GM21576 (cell line): ENCODE data around the gene COL5A1.

ENCODE experiments used
- ATAC-seq: cut with Tn5 transposase; IDR thresholded peaks from one replicate; pipeline ENCODE4 v1.9.1; 2021; ENCODE audit warnings: mild to moderate bottlenecking, moderate library complexity; ENCODE audit not compliant: unreplicated experiment

Gene COL5A1

DNA sequence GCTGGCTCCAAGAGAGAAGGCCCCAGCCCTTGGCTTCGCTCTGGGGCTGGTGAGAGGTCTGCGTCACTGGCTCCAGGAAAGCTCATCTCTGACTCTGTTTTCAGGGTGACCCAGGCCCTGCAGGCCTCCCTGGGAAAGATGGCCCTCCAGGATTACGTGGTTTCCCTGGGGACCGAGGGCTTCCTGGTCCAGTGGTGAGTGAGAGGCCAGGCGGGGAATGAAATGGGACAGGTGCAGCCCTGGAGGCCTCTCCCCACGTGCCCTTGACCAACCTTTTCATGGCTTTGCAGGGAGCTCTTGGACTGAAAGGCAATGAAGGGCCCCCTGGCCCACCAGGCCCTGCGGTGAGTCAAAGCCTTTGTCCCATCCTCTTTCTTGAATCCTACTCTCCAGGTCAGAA is 163.3 kb downstream of the COL5A1 start:
- no peak for ATAC-seq

DNA sequence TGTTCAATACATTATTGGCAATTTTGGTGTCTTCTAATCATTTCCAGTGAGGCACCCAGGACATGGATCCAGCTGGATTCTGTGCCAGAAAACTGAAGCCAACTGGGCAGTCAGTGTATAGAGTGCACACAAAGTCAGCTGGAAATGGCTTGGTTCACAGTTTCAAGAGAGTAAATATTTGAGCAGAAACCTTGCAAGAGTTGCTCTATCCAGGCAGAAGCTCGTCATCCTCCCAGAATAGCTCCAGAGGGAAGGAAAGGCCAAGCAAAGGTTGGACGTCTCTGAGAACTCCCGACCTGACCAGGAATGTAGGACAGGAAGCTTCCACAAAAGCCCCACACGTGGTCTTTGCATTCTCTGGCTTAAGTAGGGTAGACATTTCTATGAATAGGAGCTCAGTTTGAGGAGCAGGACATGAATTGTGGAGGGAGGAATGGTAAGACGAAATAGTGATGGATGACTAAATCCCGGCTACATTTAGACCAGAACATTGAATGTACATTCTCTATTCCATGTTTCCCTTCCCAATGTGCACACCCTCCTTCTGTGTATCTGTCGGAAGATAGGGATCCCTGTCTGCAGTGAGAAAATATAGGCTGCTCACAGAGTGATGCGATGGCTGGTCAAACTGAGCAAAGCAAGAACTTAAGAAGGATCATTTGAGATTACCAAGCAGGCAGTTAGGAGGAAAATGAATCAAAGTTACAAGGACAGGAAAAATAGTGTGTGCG is 166.3 kb downstream of the COL5A1 start:
- no peak for ATAC-seq

DNA sequence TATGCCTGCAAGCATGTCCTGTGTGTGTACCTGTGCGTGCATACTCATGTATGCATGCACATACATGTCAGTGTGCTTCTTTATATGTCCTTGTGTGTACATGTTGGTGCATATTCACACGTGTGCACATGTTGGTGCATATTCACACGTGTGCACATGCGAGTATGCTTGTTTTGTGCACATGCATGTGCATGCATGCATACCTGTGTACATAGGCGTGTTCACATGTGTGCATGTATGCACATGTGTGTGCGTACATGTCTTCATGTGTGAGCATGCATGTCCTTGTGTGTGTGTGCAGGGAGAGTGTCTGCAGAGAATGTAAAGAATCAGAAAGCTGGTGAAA is 166.8 kb downstream of the COL5A1 start:
- no peak for ATAC-seq

DNA sequence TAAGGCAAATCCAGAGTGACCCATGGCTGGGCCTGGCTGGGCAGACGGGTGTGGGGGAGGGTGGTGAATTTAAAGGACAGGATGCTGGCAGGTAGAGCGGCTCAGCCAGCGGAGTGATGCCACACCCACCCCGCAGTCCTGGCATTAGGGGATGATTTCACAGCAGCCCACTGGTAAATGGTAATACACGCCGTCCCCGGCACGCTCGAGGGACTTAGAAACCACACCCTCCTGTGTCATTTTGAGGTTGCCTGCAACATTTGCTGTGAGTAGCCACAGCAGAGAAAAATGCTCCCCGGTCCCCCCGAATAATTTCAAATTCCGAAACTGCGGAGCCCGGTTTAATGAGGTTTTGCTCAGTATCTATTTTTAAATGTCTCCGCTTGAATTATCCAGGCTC is 167.7 kb downstream of the COL5A1 start:
- ATAC-seq: no peak

DNA sequence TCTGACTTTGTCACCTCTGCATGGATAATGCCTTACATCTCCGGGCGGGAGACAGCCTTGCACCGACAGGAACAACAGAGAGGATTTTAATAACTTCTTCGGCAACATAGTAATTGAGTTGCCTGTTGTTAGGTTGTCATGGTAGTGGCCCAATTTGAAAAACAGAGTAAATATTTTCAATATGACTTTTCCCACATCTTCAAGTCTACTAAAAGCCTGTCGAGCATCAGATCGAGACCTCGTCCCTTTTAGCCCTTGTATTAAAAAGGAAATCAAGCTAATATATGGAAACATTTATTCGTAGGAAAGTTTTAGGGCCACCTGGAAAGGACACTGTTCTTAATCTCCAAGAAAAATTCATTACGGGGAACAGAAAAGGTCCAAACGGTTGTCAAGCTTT is 168.2 kb downstream of the COL5A1 start:
- ATAC-seq: no peak

DNA sequence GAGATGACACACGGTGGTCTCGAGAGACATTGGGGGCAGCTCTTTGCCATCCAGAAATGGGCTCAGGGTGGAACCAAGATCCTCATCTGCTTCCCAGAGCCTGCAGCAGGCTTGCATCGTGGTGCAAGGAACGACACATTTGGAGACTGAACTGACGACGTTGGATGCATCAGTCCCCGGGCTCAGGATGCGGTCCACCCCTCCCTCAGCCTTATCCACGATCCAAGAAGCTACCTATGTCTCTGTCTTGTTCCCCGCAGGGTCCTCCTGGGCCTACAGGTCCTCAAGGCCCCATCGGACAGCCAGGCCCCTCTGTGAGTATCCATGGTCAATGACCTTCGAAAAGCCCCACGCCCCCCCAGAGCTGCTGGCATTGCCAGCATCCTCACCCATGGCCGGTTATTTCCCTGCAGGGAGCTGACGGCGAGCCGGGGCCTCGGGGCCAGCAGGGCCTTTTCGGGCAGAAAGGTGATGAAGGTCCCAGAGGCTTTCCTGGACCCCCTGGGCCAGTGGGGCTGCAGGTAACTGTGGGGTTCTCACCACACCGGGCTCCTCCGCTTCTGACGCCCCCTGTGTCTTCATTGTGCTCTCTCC is 169.6 kb downstream of the COL5A1 start:
- no peak for ATAC-seq

DNA sequence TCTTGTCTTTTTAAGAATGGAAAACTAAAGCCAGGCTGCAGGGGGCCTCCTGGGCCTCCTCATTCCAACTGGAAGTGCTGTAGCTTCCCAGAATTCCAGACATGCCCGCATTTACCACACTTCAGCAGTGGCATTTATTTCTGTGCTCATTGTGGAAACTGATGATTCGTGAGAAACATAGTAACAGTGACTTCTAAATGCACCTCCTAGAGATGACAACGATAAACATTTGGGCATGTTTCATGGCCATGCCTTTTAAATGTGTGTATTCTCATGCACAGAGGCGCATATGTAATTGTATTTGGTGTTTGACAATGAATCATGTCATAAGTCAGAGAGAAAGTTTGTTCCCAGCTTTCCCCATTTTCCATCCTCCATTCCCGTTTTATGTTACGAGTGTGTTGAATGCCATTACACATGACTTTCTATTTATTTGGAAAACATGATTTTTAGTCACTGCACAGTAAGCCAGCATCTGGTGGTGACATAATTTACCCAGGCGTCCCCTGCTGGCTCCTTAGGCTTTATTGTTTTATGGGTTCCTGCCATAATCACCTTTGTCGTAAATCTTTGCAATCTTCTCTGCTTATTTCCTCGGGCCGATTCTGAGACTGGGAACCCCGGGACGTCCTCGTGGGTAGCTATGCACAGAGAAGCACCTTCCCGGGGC is 170.2 kb downstream of the COL5A1 start:
- no peak for ATAC-seq

DNA sequence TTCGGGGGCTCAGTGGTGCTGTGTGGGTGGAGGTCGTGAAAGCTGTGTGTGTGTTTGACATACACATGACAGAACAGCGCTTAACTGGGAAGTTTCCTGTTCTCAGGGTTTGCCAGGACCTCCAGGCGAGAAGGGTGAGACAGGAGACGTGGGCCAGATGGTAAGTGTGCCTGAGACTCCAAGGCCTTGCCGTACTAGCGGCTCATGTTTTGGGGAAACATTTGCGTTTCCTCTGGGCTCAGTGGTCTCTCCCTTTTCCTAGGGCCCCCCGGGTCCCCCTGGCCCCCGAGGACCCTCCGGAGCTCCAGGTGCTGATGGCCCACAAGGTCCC is 170.7 kb downstream of the COL5A1 start:
- no peak for ATAC-seq

DNA sequence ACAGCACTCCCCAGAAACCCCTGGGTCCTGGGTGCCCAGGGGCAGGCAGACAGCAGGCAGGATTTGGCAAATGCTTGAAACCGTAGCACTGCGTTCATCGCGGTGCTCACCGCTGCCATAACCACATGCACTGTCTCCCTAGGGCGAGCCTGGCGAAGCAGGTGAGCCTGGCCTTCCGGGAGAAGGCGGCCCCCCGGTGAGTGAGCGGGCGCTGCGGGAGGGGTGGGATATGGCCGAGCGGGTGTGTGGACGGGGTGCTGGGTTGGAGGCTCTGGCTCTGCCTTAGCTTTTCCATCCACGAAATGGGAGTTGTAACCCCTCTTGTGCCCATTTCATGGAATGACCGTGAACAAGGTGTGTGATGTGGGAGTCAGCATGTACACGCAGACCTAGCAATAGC is 172.2 kb downstream of the COL5A1 start:
- ATAC-seq: no peak

DNA sequence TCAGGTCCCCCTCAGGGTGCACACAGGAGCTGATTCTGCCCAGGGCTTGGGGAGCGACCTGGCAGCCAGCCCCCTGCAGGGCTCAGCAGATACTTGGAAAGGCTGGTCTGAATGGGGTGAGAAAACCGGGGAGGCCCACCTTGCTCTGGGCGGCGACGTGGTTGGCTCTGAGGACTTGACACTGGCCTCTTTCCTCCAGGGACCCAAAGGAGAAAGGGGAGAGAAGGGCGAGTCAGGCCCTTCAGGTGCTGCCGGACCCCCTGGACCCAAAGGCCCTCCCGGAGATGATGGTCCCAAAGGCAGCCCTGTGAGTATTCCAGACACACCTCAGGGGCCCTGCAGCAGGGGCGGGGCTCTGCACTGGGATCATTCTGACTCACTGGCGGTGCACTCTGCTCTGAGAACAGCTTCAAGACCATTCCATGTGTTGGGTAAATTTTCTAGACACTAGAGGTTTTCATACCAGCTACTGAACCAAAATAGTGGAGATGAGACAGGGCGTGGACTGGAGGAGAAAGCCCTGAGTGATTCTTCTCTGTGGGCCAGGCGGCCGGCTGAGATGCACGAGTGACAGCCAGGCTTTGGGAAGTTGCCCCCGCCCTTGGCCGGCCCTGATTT is 173.1 kb downstream of the COL5A1 start:
- ATAC-seq: no peak

DNA sequence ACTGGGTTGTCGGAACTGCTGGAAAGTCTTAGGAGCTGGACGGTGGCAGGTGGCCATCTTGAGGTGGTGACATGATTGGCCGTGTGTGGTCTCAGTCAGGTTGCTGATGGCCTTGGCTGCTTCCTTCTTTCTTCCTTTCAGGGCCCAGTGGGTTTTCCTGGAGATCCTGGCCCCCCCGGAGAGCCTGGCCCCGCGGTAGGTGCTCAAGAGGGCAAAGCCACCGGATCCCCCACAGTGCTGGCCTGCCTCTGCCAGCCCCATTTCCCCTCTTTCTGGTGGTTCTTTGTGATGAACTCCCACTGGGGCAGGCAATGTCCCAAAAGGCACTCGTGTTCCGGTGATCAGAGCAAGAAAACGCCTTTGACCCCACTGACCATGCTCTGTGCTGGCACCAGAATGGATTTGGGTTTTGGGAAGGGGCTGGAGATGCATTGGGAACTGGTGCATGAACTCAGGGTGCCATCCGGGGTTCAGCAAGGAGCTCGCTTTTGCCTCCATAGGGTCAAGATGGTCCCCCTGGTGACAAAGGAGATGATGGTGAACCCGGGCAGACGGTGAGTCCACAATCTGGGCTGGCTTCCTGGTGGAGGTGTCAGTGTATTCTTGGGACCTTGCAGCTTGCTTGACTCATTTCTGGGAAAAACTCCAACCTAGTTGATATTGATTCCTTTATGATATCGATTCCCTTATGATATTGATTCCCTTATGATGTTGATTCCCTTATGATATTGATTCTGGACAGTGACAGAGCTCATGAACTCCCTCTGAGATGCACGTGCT is 174.0 kb downstream of the COL5A1 start:
- no peak for ATAC-seq

DNA sequence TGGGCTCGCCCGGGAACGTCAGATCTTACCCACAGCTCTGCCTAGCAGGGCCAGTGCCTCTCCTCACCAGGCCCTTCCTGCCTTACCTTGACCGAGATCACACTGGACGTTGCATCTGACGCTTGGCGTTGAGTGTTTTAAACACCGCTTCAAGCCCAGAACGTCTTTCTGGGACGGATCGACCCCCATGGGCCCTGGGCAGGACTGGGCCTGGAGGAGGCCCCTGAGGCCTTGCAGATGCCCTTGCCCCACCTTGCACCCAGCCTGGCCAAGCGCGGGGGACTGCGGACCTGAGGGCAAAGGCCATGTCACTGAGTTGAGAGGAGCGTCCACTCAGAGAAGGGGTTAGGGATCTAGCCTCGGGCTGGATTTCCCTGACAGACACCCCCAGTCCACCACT is 174.7 kb downstream of the COL5A1 start:
- ATAC-seq: no peak

DNA sequence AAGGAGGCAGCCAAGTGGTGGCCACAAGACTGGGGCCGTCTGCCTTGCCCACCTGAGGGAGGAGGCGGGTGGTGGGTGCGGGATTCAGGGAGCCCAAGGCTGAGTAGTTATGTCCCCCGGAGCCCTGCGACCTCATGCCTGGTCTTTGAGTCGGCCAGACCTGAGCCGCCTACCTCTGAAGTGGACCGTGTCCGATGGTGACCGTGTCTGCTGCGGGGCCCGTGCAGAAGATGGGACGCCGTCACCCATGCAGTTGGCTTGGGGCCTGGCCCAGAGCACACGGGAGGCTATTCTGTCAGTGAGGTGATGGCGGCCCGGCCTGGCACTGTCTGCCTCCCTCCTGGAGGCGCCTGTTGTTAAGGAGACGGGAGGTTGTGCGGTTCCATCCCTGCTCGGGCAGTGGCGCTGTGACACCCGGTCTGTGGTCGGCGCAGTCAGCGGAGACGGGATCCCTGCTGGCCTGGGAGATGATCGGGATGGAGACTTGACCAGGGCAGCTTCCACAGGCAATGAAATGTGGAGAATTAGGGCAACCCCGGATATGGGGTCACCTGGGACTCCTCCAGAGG is 176.5 kb downstream of the COL5A1 start:
- ATAC-seq: no peak

DNA sequence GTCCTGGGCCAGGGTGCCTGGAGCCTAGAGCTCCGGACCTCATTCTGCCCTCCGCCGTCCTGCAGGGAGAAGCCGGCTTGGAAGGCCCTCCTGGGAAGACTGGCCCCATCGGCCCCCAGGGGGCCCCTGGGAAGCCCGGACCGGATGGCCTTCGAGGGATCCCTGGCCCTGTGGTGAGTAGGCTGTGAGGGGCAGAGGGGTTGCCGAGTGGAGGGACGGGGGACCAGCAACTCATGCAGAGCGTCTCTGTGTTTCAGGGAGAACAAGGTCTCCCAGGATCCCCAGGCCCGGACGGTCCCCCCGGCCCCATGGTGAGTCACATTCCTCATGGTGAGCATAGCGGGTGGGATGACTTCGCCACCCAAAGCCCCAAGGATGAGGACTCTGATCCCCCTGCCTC is 177.0 kb downstream of the COL5A1 start:
- ATAC-seq: no peak

DNA sequence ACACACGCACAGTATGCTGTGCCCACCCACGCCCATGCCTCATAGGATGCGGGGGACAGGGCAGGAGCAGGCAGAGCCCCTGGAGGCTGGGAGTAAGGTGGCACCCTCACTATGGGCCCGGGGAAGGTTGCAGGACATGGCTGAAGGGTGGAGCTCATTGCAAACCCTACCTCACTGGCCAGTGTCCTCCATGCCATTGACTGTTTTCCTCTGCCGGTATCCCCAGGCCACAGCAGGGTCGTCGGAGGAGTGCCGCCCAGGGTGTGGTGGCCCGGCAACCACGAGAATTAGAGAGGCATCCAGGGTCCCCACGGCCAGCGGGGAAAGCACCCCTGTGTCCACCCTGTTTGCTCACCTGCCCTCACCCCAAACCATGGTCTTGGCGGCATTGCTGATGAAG is 179.3 kb downstream of the COL5A1 start:
- no peak for ATAC-seq

DNA sequence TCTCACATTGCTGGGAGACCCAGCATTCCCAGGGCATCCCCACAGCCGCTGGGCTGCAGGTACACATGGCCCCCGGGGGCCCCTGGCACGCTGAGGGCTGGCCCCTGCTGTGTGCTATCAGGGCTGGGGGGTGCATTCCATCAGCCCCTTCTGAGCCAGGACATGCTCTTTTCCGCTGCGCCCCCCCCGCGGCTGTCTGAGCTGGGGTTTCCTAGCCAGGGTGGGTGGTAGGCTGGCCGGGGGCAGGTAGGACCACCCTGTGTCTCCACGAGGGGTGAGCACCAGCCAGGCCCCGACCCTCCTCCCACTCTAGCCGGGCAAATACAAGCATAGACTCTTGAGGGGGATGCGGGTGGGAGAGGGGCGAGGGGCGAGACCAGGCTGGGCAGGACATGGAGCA is 180.9 kb downstream of the COL5A1 start:
- no peak for ATAC-seq

DNA sequence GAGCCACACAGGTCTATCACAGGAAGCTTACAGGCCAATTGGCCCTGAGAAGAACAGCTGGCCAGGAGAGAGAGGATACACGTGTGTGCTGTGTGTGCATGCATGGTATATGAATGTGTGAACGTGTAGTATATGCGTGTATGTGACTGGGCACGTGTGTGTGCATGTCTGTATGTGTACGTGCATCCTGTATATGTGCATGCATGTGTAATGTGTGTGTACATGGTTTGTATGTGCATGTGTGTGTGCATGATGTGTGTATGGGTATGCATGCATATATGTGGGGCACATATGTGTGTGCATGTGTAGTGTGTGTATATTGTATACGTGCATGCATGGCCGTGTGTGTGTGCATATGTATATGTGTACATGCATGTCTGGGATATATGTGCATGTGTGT is 182.0 kb downstream of the COL5A1 start:
- no peak for ATAC-seq

DNA sequence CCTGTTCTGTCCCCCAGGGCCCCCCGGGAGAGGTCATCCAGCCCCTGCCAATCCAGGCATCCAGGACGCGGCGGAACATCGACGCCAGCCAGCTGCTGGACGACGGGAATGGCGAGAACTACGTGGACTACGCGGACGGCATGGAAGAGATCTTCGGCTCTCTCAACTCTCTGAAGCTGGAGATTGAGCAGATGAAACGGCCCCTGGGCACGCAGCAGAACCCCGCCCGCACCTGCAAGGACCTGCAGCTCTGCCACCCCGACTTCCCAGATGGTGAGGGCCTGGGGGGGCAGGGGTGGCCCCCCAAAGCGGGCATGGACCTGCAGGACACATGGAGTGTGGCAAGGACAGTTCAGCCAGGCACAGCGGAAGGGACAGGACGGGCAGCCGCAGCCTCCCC is 183.0 kb downstream of the COL5A1 start:
- ATAC-seq: no peak

DNA sequence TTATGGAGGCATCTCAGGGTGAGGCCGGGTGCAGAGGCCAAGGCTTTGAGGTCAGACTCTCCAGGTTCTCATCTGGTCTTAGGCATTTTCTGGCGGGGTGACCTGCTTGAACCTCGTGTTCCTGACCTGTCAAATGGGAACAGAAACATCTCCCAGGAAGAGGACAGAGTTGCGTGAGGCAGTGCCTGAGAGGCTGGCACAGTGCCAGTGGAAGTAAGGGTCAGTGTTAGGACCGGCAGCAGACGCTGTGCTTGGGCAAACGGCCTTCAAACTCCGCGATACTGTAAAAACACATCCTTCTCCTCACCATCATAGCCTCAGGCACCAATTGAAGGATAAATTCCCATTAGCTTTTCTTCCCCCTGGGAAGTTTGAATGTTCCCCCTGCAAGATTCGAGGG is 183.4 kb downstream of the COL5A1 start:
- no peak for ATAC-seq

DNA sequence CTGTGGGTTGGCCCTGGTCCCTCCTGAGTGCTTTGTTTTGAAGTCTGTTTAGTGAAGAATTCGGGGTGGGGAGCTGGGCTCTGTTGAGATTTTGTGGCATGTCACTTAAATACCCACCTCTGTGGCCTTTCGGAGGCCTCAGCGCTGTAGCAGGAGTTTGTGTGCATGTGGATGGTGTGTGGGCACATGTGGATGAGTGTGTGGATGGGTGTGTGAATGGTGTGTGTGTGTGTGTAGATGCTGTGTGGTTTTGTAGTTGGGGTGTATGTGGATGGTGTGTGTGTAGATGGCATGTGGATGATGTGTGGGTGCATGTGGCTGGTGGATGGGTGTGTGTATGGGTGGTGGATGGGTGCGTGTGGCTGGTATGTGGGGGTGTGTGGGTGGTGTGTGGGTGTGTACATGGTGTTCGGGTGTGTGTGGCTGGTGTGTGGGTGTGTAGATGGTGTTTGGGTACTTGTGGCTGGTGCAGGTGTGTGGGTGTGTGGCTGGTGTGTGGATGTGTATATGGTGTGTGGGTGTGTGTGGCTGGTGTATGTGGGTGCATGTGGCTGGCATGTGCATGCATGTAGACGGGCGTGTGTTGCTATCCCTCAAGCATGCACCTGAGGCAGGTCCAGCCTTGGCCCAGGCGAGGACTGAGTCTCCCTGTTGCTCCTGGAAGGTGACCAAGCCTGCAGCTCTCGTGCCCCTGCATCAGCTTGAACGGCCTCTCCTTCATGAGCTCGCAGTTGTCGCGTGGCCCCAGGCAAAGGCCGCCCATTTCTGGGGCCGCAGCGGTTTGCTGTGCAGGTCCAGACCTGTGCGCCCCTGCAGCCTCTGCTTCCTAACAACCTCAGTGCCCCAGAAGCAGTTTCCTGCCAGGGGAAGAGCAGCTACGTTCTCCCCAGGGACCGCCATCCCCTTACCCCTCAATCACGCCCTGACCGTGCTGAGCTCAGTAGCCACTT is 185.0 kb downstream of the COL5A1 start:
- no peak for ATAC-seq
